Psoas muscle (tissue), 8 donors: ENCODE measurements around the gene ESYT1. TPM values are rescaled to one million over a fixed set of nuclear protein-coding genes. Genes with fewer than 3 reads are reported as not detected.
A peak's percentile ranks its signal among the peaks of the same experiment; 100 is the strongest.
"Not testable (repeated sequence)": the region's sequence is repeated elsewhere in the genome, so short reads cannot be mapped to it uniquely, and the experiment has no call there.

Source experiments
- ATAC-seq, 4 donors: fragments of 200-7000 bp; cut with Tn5 transposase; one replicate each; pipeline ENCODE4 v1.9.1; 2020; ENCODE audit warnings: moderate library complexity in 3 of 4, mild to moderate bottlenecking in 2 of 4
- DNase-seq, 2 donors: peaks; one replicate each; pipeline ENCODE4 v3.0.0-alpha.2; 2020
- H3K27ac ChIP-seq: fragments of 200-600 bp; one replicate; pipeline ENCODE4 v1.8.0; 2022
- H3K27me3 ChIP-seq, 3 donors: fragments of 200-600 bp in 1 of 3; one replicate each; pipeline versions ENCODE4 v1.6.1 to v1.8.0; 2013 to 2022; ENCODE audit warnings: low read length in 2 of 3, mild to moderate bottlenecking in 2 of 3, moderate library complexity in 1 of 3; ENCODE audit not compliant: insufficient read depth in 3 of 3
- H3K36me3 ChIP-seq, 2 donors: fragments of 200-600 bp in 1 of 2; one replicate each; pipeline versions ENCODE4 v1.6.1 to v1.8.0; 2013 to 2022; ENCODE audit warnings: low read depth in 1 of 2, mild to moderate bottlenecking in 1 of 2, moderate library complexity in 1 of 2; ENCODE audit not compliant: insufficient read depth in 1 of 2
- H3K4me1 ChIP-seq: fragments of 200-600 bp; one replicate; pipeline ENCODE4 v1.8.0; 2022
- H3K4me3 ChIP-seq: fragments of 200-600 bp; one replicate; pipeline ENCODE4 v1.8.0; 2022; ENCODE audit warnings: mild to moderate bottlenecking
- H3K9me3 ChIP-seq: fragments of 200-600 bp; one replicate; pipeline ENCODE4 v1.8.0; 2022
- WGBS, 3 donors: extraction: QIAGEN DNeasy Blood & Tissue Kit; methylation state at CpG; one replicate each; pipeline versions ENCODE4 v1.1.6 to v1.1.7; 2013; 5-methylcytosine and 5-hydroxymethylcytosine counted together
- intact Hi-C, 2 donors: fragments of 100-400 bp; cut with DNase I; formaldehyde crosslinking; loops; one replicate each; pipeline versions ENCODE4 v1.11.0 to v1.14.2; 2022
- polyA plus RNA-seq, 3 donors: library from polyadenylated mRNA; stranded (reverse); fragments of 200-250 nt; gene quantifications; one replicate each; pipeline ENCODE4 v1.2.3, GENCODE V29; 2013
- total RNA-seq, 4 donors: library from RNA; stranded (reverse); fragmentation: NEBNext Ultra II Directional in 2 of 4; extraction: Animal tissue kit (Norgen Biotek cat#: 25700) in 2 of 4; gene quantifications; one replicate each; pipeline versions ENCODE4 v1.2.1 to v1.2.4, GENCODE V29; 2021 to 2023
- TF ChIP-seq, protein P1 (sequence below): fragments of 200-600 bp; IDR thresholded peaks from one replicate; pipeline ENCODE4 v1.8.0; 2022; ENCODE audit warnings: antibody characterized with exemption
- donor health status: healthy with polysubstance abuse.
- donor health status: DM: no; HTN: no; CAD: no; lungs with moderate emphysema.
- donor health status: Bipolar disorder and iron deficiency.
- donor health status: healthy.
- donor health status: DM: yes; HTN: yes; CAD: no.
- donor health status: DM: no; HTN: no; CAD: no.
- donor health status: DM: no; HTN: no; CAD: no.
- donor health status: DM: yes; HTN: yes; CAD: no.

The ESYT1 gene
- total and polyA plus RNA-seq, 7 donors, result 20.2 to 57.4 (median 40.6) TPM

DNA sequence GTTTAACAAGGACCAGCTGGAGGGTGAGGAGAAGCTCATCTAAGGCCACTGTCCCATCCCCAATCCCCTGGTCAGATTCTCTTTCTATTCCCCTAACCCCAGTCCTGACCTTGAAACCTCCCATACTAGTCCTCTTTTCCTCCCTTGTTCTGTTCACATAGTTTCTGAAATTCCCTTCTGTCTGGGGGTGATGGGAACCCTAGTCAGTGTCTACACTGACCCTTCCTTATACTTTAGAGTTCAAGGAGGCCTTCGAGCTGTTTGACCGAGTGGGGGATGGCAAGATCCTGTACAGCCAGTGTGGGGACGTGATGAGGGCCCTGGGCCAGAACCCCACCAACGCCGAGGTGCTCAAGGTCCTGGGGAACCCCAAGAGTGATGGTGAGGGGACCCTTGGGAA lies 26.8 kb downstream of the ESYT1 start:
- H3K4me3 ChIP-seq, result peak overlapping the region; percentile 75
- H3K4me1 ChIP-seq, result peaks cover 30% of the 10 kb centered on the region
- ATAC-seq (no peak), DNase-seq (no peak)
- H3K36me3 ChIP-seq, result peaks cover 4 to 8% of the 10 kb centered on the region in 2 donors
- WGBS, 3 donors, result 73 to 79% (median 74%) methylated on average over 5 of the region's 5 CpGs
- intact Hi-C loops, result loop anchor here in 1 of 2 donors (5.0 kb wide), 1 partner anchor 33 kb away; no protein-coding TSS in a partner anchor
- TF ChIP-seq, protein P1, sequence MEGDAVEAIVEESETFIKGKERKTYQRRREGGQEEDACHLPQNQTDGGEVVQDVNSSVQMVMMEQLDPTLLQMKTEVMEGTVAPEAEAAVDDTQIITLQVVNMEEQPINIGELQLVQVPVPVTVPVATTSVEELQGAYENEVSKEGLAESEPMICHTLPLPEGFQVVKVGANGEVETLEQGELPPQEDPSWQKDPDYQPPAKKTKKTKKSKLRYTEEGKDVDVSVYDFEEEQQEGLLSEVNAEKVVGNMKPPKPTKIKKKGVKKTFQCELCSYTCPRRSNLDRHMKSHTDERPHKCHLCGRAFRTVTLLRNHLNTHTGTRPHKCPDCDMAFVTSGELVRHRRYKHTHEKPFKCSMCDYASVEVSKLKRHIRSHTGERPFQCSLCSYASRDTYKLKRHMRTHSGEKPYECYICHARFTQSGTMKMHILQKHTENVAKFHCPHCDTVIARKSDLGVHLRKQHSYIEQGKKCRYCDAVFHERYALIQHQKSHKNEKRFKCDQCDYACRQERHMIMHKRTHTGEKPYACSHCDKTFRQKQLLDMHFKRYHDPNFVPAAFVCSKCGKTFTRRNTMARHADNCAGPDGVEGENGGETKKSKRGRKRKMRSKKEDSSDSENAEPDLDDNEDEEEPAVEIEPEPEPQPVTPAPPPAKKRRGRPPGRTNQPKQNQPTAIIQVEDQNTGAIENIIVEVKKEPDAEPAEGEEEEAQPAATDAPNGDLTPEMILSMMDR, result no peak
- no peaks in the 10 kb centered on the region for H3K9me3 ChIP-seq
- H3K27ac ChIP-seq, result peak overlapping the region; percentile 90
- H3K27me3 ChIP-seq, result no peaks in the 10 kb centered on the region

DNA sequence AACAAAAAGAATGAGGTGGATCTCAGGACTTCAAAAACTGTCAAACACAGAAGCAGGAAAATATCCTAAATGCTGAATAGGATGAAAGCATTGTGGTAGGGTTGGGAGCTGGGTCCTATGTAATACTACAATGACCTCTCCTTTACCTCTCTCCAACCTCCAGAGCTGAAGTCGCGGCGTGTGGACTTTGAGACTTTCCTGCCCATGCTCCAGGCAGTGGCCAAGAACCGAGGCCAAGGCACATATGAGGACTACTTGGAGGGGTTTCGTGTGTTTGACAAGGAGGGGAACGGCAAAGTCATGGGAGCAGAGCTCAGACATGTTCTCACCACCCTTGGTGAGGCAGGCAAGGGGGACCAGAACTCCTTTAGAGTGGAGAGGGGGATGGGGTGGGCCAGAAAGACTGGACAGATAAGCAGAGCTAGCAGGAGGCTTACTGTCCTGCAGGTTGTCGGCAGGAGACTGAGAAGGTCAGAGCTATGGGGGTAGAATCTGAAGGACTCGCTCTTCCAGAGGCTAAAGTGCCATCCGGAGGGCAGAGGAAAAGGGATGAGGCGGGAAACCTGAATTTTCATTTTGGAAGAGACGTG lies 27.3 kb downstream of the ESYT1 start:
- peak overlapping the region; percentile 15 for H3K27ac ChIP-seq
- DNase-seq (no peak), ATAC-seq (no peak)
- no peaks in the 10 kb centered on the region for H3K9me3 ChIP-seq
- WGBS, 3 donors, result 84 to 91% (median 87%) methylated on average over 11 of the region's 11 CpGs
- peak overlapping the region; percentile 75 for H3K4me3 ChIP-seq
- no peaks in the 10 kb centered on the region for H3K27me3 ChIP-seq
- peaks cover 34% of the 10 kb centered on the region for H3K4me1 ChIP-seq
- H3K36me3 ChIP-seq, result peaks cover 7 to 10% of the 10 kb centered on the region in 2 donors
- intact Hi-C loops, result loop anchor here in 1 of 2 donors (5.0 kb wide), 1 partner anchor 33 kb away; no protein-coding TSS in a partner anchor
- TF ChIP-seq, protein P1, result no peak

DNA sequence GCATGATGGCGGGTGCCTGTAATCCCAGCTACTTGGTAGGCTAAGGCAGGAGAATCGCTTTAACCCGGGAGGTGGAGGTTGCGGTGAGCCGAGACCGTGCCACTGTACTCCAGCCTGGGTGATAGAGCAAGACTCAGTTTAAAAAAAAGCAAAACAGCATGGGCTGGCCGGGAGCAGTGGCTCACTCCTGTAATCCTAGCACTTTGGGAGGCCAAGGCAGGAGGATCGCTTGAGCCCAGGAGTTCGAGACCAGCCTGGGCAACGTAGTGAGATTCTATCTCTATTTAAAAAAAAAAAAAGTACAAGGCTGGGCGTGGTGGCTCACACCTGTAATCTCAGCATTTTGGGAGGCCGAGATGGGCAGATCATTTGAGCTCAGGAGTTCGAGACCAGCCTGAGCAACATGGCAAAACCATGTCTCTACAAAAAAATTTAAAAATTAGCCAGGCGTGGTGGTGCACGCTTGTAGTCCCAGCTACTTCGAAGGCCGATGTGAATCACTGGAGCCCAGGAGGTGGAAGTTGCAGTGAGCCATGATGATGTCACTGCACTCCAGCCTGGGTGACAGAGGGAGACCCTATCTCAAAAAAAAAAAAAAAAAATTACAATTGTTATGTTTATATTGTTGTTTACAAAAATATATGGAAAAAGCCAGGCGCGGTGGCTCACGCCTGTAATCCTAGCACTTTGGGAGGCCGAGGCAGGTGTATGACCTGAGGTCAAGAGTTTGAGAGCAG lies 28.6 kb downstream of the ESYT1 start:
- 93 to 95% (median 93%) methylated on average over 21 of the region's 21 CpGs for WGBS, 3 donors
- H3K4me1 ChIP-seq, result peaks cover 36% of the 10 kb centered on the region

DNA sequence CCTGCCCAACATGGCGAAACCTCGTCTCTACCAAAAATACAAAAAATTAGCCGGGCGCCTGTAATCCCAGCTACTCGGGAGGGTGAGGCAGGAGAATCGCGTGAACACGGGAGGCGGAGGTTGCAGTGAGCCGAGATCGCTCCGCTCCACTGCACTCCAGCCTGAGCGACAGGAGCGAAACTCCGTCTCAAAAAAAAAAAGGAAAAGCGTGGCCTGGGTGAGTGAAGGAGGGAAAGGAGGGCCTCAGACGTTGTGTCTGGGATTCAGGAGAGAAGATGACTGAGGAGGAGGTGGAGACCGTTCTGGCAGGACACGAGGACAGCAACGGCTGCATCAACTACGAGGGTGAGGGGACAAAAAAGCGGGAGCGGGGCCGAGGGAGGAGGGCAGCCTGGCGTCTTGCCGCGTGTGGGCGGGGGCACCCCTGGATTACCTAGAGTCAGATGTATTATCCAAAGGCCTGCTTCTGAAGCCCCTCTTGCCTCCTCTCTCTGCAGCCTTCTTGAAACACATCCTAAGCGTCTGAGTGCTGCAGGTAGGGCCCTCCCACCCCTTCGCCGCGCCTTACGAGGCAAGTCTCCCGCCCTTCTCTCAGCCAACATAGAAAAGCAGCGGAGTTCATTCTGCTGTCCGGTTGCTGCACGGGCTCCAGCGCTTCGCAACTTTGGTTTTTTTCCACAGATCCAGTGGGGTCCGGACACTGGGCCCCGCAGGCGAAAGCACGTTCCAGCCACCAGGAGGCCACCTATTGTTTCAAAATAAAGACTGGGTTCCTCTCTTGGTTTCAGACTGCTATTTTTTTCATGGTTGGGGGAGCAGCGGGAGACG lies 29.3 kb downstream of the ESYT1 start:
- Histone ChIP-seq H3K4me1 (peaks cover 37% of the 10 kb centered on the region), H3K9me3 (no peaks in the 10 kb centered on the region), H3K27ac (peak overlapping the region; percentile 94), H3K27me3 (no peaks in the 10 kb centered on the region), H3K36me3 (peaks cover 18 to 30% of the 10 kb centered on the region in 2 donors), H3K4me3 (peak overlapping the region; percentile 95)
- intact Hi-C loops, result loop anchor here (2.0 to 5.0 kb wide), 2 partner anchors 35 kb away; no protein-coding TSS in a partner anchor
- ATAC-seq (peak; percentile 18 to 58 (median 32)), DNase-seq (peak; percentile 77 to 89)
- TF ChIP-seq, protein P1, result peak; percentile 49
- WGBS, 3 donors, result 13 to 15% (median 13%) methylated on average over 42 to 45 of the region's 45 CpGs

More for the DNA sequence above, 28.6 kb downstream of the ESYT1 start:
- H3K9me3 ChIP-seq, ATAC-seq, DNase-seq, H3K27me3 ChIP-seq: not testable (repeated sequence)
- peak overlapping the region; percentile 94 for H3K27ac ChIP-seq
- H3K4me3 ChIP-seq, result peak overlapping the region; percentile 95
- peaks cover 15 to 23% of the 10 kb centered on the region in 2 donors for H3K36me3 ChIP-seq
- intact Hi-C loops, result loop anchor here in 1 of 2 donors (5.0 kb wide), 1 partner anchor 34 kb away; no protein-coding TSS in a partner anchor
